HepG2 (cell line): ENCODE data around the gene DGKG. TPM values are rescaled to one million over a fixed set of nuclear protein-coding genes. Genes with fewer than 3 reads are reported as not detected.

Experiments used
- ASH2L ChIP-seq: fragments of 300-600, 200-600 bp; sonication (generic); IDR thresholded peaks from 2 replicates; pipeline ENCODE4 v1.7.0; 2017; ENCODE audit warnings: low read depth, mild to moderate bottlenecking, moderate library complexity, mixed read lengths, low read length; ENCODE audit not compliant: insufficient read length
- MEF2D ChIP-seq: sonication (generic); formaldehyde crosslinking; IDR thresholded peaks from 2 replicates; pipeline ENCODE4 v1.5.1; 2020; ENCODE audit warnings: mild to moderate bottlenecking, missing genetic modification reagents
- TCF12 ChIP-seq, 2 experiments: fragments of 450-650 bp in 1 of 2; sonication (generic) in 1 of 2; formaldehyde crosslinking in 1 of 2; IDR thresholded peaks; 2 replicates each; pipeline versions ENCODE4 v1.6.1 to v1.8.0; 2017 to 2022; ENCODE audit warnings: antibody characterized with exemption in 1 of 2, mild to moderate bottlenecking in 1 of 2, missing genetic modification reagents in 1 of 2, moderate library complexity in 1 of 2
- ZBTB26 ChIP-seq: IDR thresholded peaks from 2 replicates; pipeline ENCODE4 v1.6.1; 2016; ENCODE audit warnings: missing compliant biosample characterization, missing genetic modification reagents, borderline replicate concordance
- ZBTB7B ChIP-seq: sonication (generic); formaldehyde crosslinking; IDR thresholded peaks from 2 replicates; pipeline ENCODE4 v1.4.0; 2020; ENCODE audit warnings: missing genetic modification reagents
- ZNF776 ChIP-seq: sonication (generic); formaldehyde crosslinking; IDR thresholded peaks from 2 replicates; pipeline ENCODE4 v1.4.0; 2020; ENCODE audit warnings: mild to moderate bottlenecking, missing genetic modification reagents
- polyA plus RNA-seq, 8 experiments: library from polyadenylated mRNA; depleted of rRNA in 3 of 8; stranded (reverse) in 7 of 8; unstranded in 1 of 8; fragments of >200 nt; fragmentation: Illumina TruSeq in 4 of 8; extraction: Trizol in 4 of 8; gene quantifications; 2 replicates each; pipeline versions ENCODE4 v1.2.1 to v1.2.3, GENCODE V29; 2011 to 2016; ENCODE audit warnings: low read depth in 4 of 8, missing spikeins in 1 of 8, mixed read lengths in 1 of 8; ENCODE audit not compliant: insufficient read depth in 1 of 8
- total RNA-seq, 5 experiments: library from RNA; depleted of rRNA; stranded (reverse); fragments of >200 nt; fragmentation: Illumina TruSeq; extraction: Trizol; gene quantifications; 2 replicates each; pipeline ENCODE4 v1.2.3, GENCODE V29; 2016; ENCODE audit warnings: low read depth in 1 of 5
- TF ChIP-seq, protein P1 (sequence below): sonication (generic); formaldehyde crosslinking; IDR thresholded peaks from 2 replicates; pipeline ENCODE4 v1.4.0; 2020; ENCODE audit warnings: mild to moderate bottlenecking, missing genetic modification reagents
- TF ChIP-seq, protein P2 (sequence below): sonication (generic); formaldehyde crosslinking; IDR thresholded peaks from 2 replicates; pipeline ENCODE4 v1.5.1; 2020; ENCODE audit warnings: mild to moderate bottlenecking, missing genetic modification reagents, moderate library complexity

DGKG gene
- total and polyA plus RNA-seq, 2 of the 13 experiments (the other 11 are each of a cell fraction or from before 2014, with no cell fraction given): 3.8 to 6.2 TPM

- TF ChIP-seq, protein P1, sequence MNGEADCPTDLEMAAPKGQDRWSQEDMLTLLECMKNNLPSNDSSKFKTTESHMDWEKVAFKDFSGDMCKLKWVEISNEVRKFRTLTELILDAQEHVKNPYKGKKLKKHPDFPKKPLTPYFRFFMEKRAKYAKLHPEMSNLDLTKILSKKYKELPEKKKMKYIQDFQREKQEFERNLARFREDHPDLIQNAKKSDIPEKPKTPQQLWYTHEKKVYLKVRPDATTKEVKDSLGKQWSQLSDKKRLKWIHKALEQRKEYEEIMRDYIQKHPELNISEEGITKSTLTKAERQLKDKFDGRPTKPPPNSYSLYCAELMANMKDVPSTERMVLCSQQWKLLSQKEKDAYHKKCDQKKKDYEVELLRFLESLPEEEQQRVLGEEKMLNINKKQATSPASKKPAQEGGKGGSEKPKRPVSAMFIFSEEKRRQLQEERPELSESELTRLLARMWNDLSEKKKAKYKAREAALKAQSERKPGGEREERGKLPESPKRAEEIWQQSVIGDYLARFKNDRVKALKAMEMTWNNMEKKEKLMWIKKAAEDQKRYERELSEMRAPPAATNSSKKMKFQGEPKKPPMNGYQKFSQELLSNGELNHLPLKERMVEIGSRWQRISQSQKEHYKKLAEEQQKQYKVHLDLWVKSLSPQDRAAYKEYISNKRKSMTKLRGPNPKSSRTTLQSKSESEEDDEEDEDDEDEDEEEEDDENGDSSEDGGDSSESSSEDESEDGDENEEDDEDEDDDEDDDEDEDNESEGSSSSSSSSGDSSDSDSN (CRISPR knock-in tag): peak; percentile 34; the same call in 1 of the 2 replicates
- TF ChIP-seq ASH2L (peak; percentile 9), TCF12 (IDR thresholded peaks at IDR 0.05) (no peak), TCF12 (CRISPR knock-in tag; IDR thresholded peaks at IDR 0.05) (no peak), ZBTB7B (CRISPR knock-in tag) (0 out of 2 replicates have a peak, but pooled peaks have one; percentile 29), ZBTB26 (CRISPR knock-in tag) (0 out of 2 replicates have a peak, but pooled peaks have one; percentile 30), ZNF776 (0 out of 2 replicates have a peak, but pooled peaks have one; percentile 20), MEF2D (no peak)
- TF ChIP-seq, protein P2, sequence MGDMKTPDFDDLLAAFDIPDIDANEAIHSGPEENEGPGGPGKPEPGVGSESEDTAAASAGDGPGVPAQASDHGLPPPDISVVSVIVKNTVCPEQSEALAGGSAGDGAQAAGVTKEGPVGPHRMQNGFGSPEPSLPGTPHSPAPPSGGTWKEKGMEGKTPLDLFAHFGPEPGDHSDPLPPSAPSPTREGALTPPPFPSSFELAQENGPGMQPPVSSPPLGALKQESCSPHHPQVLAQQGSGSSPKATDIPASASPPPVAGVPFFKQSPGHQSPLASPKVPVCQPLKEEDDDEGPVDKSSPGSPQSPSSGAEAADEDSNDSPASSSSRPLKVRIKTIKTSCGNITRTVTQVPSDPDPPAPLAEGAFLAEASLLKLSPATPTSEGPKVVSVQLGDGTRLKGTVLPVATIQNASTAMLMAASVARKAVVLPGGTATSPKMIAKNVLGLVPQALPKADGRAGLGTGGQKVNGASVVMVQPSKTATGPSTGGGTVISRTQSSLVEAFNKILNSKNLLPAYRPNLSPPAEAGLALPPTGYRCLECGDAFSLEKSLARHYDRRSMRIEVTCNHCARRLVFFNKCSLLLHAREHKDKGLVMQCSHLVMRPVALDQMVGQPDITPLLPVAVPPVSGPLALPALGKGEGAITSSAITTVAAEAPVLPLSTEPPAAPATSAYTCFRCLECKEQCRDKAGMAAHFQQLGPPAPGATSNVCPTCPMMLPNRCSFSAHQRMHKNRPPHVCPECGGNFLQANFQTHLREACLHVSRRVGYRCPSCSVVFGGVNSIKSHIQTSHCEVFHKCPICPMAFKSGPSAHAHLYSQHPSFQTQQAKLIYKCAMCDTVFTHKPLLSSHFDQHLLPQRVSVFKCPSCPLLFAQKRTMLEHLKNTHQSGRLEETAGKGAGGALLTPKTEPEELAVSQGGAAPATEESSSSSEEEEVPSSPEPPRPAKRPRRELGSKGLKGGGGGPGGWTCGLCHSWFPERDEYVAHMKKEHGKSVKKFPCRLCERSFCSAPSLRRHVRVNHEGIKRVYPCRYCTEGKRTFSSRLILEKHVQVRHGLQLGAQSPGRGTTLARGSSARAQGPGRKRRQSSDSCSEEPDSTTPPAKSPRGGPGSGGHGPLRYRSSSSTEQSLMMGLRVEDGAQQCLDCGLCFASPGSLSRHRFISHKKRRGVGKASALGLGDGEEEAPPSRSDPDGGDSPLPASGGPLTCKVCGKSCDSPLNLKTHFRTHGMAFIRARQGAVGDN (CRISPR knock-in tag): peak; percentile 67
Observed at GRCh38 chr3:186109897-186110803, 251.9 kb downstream of the DGKG start (continued).
